ENCODE results near the gene MED7. TPM values are rescaled to one million over a fixed set of nuclear protein-coding genes. Genes with fewer than 3 reads are reported as not detected.

The MED7 gene
- total and polyA plus RNA-seq, 2 of the 8 experiments (the other 6 are each of a cell fraction or from before 2014, with no cell fraction given), result 6.9 to 9.5 TPM

GRCh38 chr5:157137691-157138090, 5.0 kb downstream of the MED7 start:
- no peak overlapping the region for H3K14ac ChIP-seq (ENCODE audit: insufficient read length)
- H3K18ac ChIP-seq (ENCODE audit: extremely low read depth, low read length), result no peak overlapping the region
- DNase-seq (ENCODE audit: low read depth in 1 of 2, low spot score in 2 of 2) (no peak), FAIRE-seq (no peak)
- TF ChIP-seq POLR2A (IDR thresholded peaks at IDR 0.05; ENCODE audit: control extremely low read depth in 1 of 2, low read depth in 2 of 2, low read length in 2 of 2), result no peak
- no peak for TF ChIP-seq BCL11A (IDR thresholded peaks at IDR 0.05; ENCODE audit: low read depth in 2 of 2, low read length in 2 of 2)
- TF ChIP-seq POU5F1 (IDR thresholded peaks at IDR 0.05; ENCODE audit: low read depth, low read length), result no peak
- TF ChIP-seq HDAC2 (IDR thresholded peaks at IDR 0.05; ENCODE audit: borderline replicate concordance in 1 of 2, low read depth in 2 of 2, low read length in 2 of 2), result no peak
- no peak for TF ChIP-seq RAD21 (IDR thresholded peaks at IDR 0.05 in 1 of 2, conservative IDR thresholded peaks at IDR 0.05 in 1 of 2; ENCODE audit: low read depth in 2 of 2, low read length in 2 of 2)
- TF ChIP-seq USF2 (IDR thresholded peaks at IDR 0.05; ENCODE audit: low read length), result no peak
- no peak for TF ChIP-seq SP2 (IDR thresholded peaks at IDR 0.05; ENCODE audit: low read length)
- no peak for TF ChIP-seq EZH2 (IDR thresholded peaks at IDR 0.05; ENCODE audit: low read depth, low read length, severe bottlenecking)
- TF ChIP-seq, protein P1, sequence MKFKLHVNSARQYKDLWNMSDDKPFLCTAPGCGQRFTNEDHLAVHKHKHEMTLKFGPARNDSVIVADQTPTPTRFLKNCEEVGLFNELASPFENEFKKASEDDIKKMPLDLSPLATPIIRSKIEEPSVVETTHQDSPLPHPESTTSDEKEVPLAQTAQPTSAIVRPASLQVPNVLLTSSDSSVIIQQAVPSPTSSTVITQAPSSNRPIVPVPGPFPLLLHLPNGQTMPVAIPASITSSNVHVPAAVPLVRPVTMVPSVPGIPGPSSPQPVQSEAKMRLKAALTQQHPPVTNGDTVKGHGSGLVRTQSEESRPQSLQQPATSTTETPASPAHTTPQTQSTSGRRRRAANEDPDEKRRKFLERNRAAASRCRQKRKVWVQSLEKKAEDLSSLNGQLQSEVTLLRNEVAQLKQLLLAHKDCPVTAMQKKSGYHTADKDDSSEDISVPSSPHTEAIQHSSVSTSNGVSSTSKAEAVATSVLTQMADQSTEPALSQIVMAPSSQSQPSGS (IDR thresholded peaks at IDR 0.05; ENCODE audit: low read length), result no peak
- no peak for TF ChIP-seq BRCA1 (IDR thresholded peaks at IDR 0.05; ENCODE audit: low read depth, low read length)
- H2BK12ac ChIP-seq (ENCODE audit: low read depth, low read length), result no peak overlapping the region
- no peak overlapping the region for H3K9ac ChIP-seq (replicated peaks in 1 of 4; ENCODE audit: extremely low read depth in 1 of 4, low read depth in 3 of 4, low read length in 3 of 4)
- H4K91ac ChIP-seq (replicated peaks; ENCODE audit: insufficient read length, low read length), result no peak overlapping the region
- ChIA-PET CTCF (ENCODE audit: partially characterized antibody) (interaction anchor here (1.0 kb wide), 2 partner anchors 34 to 130 kb away, joined by 3 to 6 read pairs; no protein-coding TSS in a partner anchor), POLR2A (ENCODE audit: partially characterized antibody) (interaction anchor here (0.6 kb wide), 1 partner anchor 425 kb away, joined by 3 read pairs; no protein-coding TSS in a partner anchor)
- peaks cover 0 to 1% of the 10 kb centered on the region in 2 experiments for H4K20me1 ChIP-seq (replicated peaks in 1 of 2; ENCODE audit: control insufficient read depth in 1 of 2, insufficient read depth in 2 of 2, low read length in 2 of 2)
- no peaks in the 10 kb centered on the region for H3K27me3 ChIP-seq (replicated peaks in 1 of 4; ENCODE audit: control insufficient read depth in 3 of 4, extremely low read depth in 1 of 4, insufficient read depth in 3 of 4, low read length in 3 of 4)
- H2AFZ ChIP-seq (ENCODE audit: low read length), result no peak overlapping the region
- peaks cover 0 to 18% (median 5%) of the 10 kb centered on the region in 4 experiments; a peak in 3 of 8 replicates for H3K36me3 ChIP-seq (ENCODE audit: control insufficient read depth in 2 of 4, insufficient read depth in 4 of 4, low read length in 3 of 4)
- no peak overlapping the region for H2BK120ac ChIP-seq (replicated peaks; ENCODE audit: low read depth, low read length)
- no peak overlapping the region for H4K8ac ChIP-seq (ENCODE audit: extremely low read depth, insufficient read depth, low read length)
- no peak overlapping the region for H2BK20ac ChIP-seq (ENCODE audit: low read length)
- H3K56ac ChIP-seq (replicated peaks; ENCODE audit: insufficient read length, low read depth, low read length), result no peak overlapping the region
- peaks cover 0 to 27% of the 10 kb centered on the region in 2 experiments; a peak in 2 of 4 replicates for H3K79me2 ChIP-seq (ENCODE audit: control insufficient read depth in 1 of 2, insufficient read depth in 2 of 2, low read length in 2 of 2)
- H4K5ac ChIP-seq (ENCODE audit: insufficient read length, low read depth, low read length), result no peak overlapping the region
- H3K79me1 ChIP-seq (ENCODE audit: low read depth, low read length), result peaks cover 6% of the 10 kb centered on the region; the same call in 1 of the 2 replicates
- H3K27ac ChIP-seq (ENCODE audit: low read depth, low read length), result no peak overlapping the region
- 95% methylated on average over 6 of the region's 6 CpGs; no CpG with 5 or more reads in 1 of the 2 experiments for WGBS, 2 experiments (ENCODE audit: extremely low coverage in 1 of 2, insufficient coverage in 1 of 2, insufficient read length in 1 of 2, insufficient replicate concordance in 2 of 2, low coverage in 1 of 2, low lambda C conversion rate in 2 of 2, missing lambda C conversion rate in 1 of 2)
- H3K4me1 ChIP-seq (replicated peaks in 1 of 4; ENCODE audit: control insufficient read depth in 3 of 4, insufficient read depth in 4 of 4, low read length in 3 of 4), result no peaks in the 10 kb centered on the region
- no peak overlapping the region for H3K23ac ChIP-seq (ENCODE audit: insufficient read length)
- no peak overlapping the region for H2BK5ac ChIP-seq (ENCODE audit: low read depth, low read length)
- H3K4me3 ChIP-seq (ENCODE audit: extremely low read depth in 1 of 4, insufficient read depth in 2 of 4, low read depth in 3 of 4, low read length in 4 of 4), result no peak overlapping the region
- H2AK5ac ChIP-seq (ENCODE audit: low read depth, low read length), result no peak overlapping the region
- H3K4me2 ChIP-seq (ENCODE audit: insufficient read depth in 1 of 2, low read depth in 2 of 2, low read length in 2 of 2), result no peak overlapping the region
- no peak overlapping the region for H3K4ac ChIP-seq (replicated peaks; ENCODE audit: insufficient read length, low read depth, low read length)
- H3K9me3 ChIP-seq (ENCODE audit: insufficient read depth in 2 of 2, low read depth in 1 of 2, low read length in 1 of 2), result no peaks in the 10 kb centered on the region
- H2BK15ac ChIP-seq (ENCODE audit: low read length), result no peak overlapping the region
- H3K23me2 ChIP-seq (ENCODE audit: low read depth, low read length), result 0 out of 2 replicates have a peak, but pooled peaks cover 3% of the 10 kb centered on the region
